Measurements from ENCODE around the gene ARHGEF19. TPM values are rescaled to one million over a fixed set of nuclear protein-coding genes. Genes with fewer than 3 reads are reported as not detected.

ARHGEF19 gene
- polyA plus RNA-seq, 1 experiment = 11.6 TPM

- TF ChIP-seq, protein P1, sequence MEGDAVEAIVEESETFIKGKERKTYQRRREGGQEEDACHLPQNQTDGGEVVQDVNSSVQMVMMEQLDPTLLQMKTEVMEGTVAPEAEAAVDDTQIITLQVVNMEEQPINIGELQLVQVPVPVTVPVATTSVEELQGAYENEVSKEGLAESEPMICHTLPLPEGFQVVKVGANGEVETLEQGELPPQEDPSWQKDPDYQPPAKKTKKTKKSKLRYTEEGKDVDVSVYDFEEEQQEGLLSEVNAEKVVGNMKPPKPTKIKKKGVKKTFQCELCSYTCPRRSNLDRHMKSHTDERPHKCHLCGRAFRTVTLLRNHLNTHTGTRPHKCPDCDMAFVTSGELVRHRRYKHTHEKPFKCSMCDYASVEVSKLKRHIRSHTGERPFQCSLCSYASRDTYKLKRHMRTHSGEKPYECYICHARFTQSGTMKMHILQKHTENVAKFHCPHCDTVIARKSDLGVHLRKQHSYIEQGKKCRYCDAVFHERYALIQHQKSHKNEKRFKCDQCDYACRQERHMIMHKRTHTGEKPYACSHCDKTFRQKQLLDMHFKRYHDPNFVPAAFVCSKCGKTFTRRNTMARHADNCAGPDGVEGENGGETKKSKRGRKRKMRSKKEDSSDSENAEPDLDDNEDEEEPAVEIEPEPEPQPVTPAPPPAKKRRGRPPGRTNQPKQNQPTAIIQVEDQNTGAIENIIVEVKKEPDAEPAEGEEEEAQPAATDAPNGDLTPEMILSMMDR (IDR thresholded peaks at IDR 0.05; ENCODE audit: insufficient read depth, low read depth, low read length) = no peak
- Histone ChIP-seq H3K4me3 (ENCODE audit: low read depth, low read length) (no peak overlapping the region), H3K27me3 (ENCODE audit: control insufficient read depth, insufficient read depth, low read length) (peaks cover 9% of the 10 kb centered on the region), H3K36me3 (ENCODE audit: control insufficient read depth, insufficient read depth, low read length) (no peaks in the 10 kb centered on the region; the same call in 1 of the 2 replicates)
- ChIA-PET CTCF (interaction anchor here (1.0 to 1.4 kb wide), 2 partner anchors 12 to 13 kb away, joined by 3 to 6 read pairs; no protein-coding TSS in a partner anchor), POLR2A (no interaction called here)
- DNase-seq (ENCODE audit: low read depth) = no peak
These were observed 19.9 kb upstream of the ARHGEF19 start for GRCh38 chr1:16232316-16232710.

DNA sequence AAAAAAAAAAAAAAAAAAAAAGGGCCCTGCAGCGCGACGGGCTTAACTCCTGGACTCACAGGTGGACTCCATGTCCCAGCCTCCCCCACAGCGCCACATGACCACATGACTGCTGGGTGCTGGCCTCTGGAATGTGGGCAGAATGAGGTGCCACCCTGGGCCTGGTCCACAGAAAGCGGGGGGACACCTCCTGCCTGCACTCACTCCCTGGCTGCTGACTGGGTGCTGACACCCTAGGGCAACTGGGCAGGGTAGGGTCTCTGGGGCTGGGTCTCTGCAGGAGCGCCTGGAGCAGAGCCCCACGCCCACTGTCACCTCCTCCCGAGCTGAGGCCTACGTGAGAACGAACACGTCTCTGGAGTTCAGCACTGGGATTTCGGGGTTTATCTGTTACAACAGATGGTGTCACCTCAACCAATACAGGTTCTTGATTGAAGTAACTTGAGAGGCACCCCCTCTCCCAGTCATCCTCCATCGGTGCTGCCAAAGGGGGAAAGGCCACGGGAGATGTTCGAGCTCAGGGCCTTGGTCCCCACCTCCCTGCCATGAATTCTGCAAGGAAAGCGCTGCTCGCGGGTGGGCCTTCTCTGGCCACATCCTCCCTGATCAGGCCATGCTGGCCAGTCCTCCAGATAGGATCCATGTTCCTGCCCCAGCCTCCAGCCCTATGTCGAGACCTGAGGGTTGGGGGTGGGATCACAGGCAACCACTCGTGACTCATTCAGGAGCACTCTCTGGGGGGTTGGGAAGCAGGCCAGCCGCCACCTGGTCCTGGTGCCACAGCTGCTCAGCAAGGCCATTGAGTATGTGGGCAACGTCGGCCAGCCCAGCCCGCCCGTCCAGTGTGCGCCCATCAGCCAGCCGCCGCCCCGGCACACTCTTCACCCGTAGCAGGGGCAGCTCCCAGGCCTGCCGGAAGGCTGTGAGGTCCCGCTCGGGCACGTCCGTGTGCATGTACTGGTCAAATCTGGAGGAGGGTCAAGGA, 19.2 kb upstream of the ARHGEF19 start:
- CTCF ChIA-PET = interaction anchor here (1.1 to 1.4 kb wide), 2 partner anchors 13 to 18 kb away, joined by 3 to 6 read pairs; no protein-coding TSS in a partner anchor

GRCh38 chr1:16230744-16231143, 18.3 kb upstream of the ARHGEF19 start:
- no peaks in the 10 kb centered on the region; the same call in 1 of the 2 replicates for H3K36me3 ChIP-seq (ENCODE audit: control insufficient read depth, insufficient read depth, low read length)
- TF ChIP-seq, protein P1 (IDR thresholded peaks at IDR 0.05; ENCODE audit: insufficient read depth, low read depth, low read length) = no peak
- no peak overlapping the region for H3K4me3 ChIP-seq (ENCODE audit: low read depth, low read length)
- no peak for DNase-seq (ENCODE audit: low read depth)
- ChIA-PET POLR2A (no interaction called here), CTCF (interaction anchor here (1.1 kb wide), 1 partner anchor 17 kb away, joined by 3 read pairs; no protein-coding TSS in a partner anchor)
- peaks cover 16% of the 10 kb centered on the region for H3K27me3 ChIP-seq (ENCODE audit: control insufficient read depth, insufficient read depth, low read length)

More for the DNA sequence above, 19.2 kb upstream of the ARHGEF19 start:
- TF ChIP-seq, protein P1 (IDR thresholded peaks at IDR 0.05; ENCODE audit: insufficient read depth, low read depth, low read length) = no peak
- H3K27me3 ChIP-seq (ENCODE audit: control insufficient read depth, insufficient read depth, low read length) = peaks cover 14% of the 10 kb centered on the region
- no peak for DNase-seq (ENCODE audit: low read depth)
- H3K36me3 ChIP-seq (ENCODE audit: control insufficient read depth, insufficient read depth, low read length) = no peaks in the 10 kb centered on the region; the same call in 1 of the 2 replicates
- POLR2A ChIA-PET = no interaction called here
- no peak overlapping the region for H3K4me3 ChIP-seq (ENCODE audit: low read depth, low read length)

GRCh38 chr1:16229976-16230740, 17.7 kb upstream of the ARHGEF19 start:
- DNase-seq (ENCODE audit: low read depth) = no peak
- Histone ChIP-seq H3K27me3 (ENCODE audit: control insufficient read depth, insufficient read depth, low read length) (peaks cover 16% of the 10 kb centered on the region), H3K36me3 (ENCODE audit: control insufficient read depth, insufficient read depth, low read length) (no peaks in the 10 kb centered on the region; the same call in 1 of the 2 replicates), H3K4me3 (ENCODE audit: low read depth, low read length) (no peak overlapping the region)
- ChIA-PET CTCF (interaction anchor here (1.8 kb wide), 1 partner anchor 151 kb away, joined by 4 read pairs; no protein-coding TSS in a partner anchor), POLR2A (no interaction called here)
- TF ChIP-seq, protein P1 (IDR thresholded peaks at IDR 0.05; ENCODE audit: insufficient read depth, low read depth, low read length) = no peak

All from BJ (cell line).